HCT116 (cell line): ENCODE measurements around the gene FOXP1.

Experiments used
- ZNF274 ChIP-seq: fragments of 200-500 bp; sonication (Bioruptor generic); IDR thresholded peaks from 2 replicates; pipeline ENCODE4 v1.6.1; 2014; ENCODE audit warnings: mild to moderate bottlenecking, low read depth, low read length, inconsistent platforms
- TF ChIP-seq, protein P1 (sequence below), 3 experiments: fragments of 200-600 bp in 1 of 3; sonication (generic) in 1 of 3; IDR thresholded peaks in 2 of 3; conservative IDR thresholded peaks in 1 of 3; 2 replicates each; pipeline ENCODE4 v1.5.1; 2012 to 2017; ENCODE audit warnings: low read depth in 2 of 3, low read length in 2 of 3, antibody characterized with exemption in 1 of 3, borderline replicate concordance in 1 of 3, control low read depth in 1 of 3, mild to moderate bottlenecking in 1 of 3, mixed read lengths in 1 of 3, mixed run types in 1 of 3, moderate library complexity in 1 of 3; ENCODE audit not compliant: insufficient read depth in 1 of 3

DNA sequence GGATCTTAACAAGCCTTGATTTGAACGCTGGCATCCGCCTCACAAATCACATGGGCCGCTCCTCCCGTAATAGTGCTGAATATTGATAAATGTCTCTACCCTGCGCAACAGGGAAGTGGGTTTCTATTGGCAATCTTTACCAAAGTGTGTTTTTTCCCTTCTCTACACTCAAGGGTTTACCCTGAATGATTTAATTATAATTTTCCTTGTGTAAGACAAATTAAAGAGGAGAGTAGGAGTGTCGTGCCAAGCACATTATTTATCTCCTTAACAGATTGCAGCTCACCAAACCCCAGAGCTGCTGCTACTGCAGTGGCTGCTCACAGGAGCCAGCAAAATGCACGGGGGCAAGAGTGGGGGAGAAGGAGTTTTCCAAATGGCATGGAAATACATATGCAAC lies 545.8 kb downstream of the FOXP1 start:
- TF ChIP-seq, protein P1, sequence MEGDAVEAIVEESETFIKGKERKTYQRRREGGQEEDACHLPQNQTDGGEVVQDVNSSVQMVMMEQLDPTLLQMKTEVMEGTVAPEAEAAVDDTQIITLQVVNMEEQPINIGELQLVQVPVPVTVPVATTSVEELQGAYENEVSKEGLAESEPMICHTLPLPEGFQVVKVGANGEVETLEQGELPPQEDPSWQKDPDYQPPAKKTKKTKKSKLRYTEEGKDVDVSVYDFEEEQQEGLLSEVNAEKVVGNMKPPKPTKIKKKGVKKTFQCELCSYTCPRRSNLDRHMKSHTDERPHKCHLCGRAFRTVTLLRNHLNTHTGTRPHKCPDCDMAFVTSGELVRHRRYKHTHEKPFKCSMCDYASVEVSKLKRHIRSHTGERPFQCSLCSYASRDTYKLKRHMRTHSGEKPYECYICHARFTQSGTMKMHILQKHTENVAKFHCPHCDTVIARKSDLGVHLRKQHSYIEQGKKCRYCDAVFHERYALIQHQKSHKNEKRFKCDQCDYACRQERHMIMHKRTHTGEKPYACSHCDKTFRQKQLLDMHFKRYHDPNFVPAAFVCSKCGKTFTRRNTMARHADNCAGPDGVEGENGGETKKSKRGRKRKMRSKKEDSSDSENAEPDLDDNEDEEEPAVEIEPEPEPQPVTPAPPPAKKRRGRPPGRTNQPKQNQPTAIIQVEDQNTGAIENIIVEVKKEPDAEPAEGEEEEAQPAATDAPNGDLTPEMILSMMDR (IDR thresholded peaks at IDR 0.05 in 2 of 3, conservative IDR thresholded peaks at IDR 0.05 in 1 of 3; ENCODE audit: borderline replicate concordance in 1 of 3, insufficient read depth in 1 of 3, low read depth in 2 of 3, low read length in 2 of 3) = no peak
- TF ChIP-seq ZNF274 = no peak
